ENCODE results near the gene PITPNB.

PITPNB gene

GRCh38 chr22:27853424-27853823, 65.6 kb downstream of the PITPNB start:
- DNase-seq: no peak

- DNase-seq: peak in 1 of 3 experiments; percentile 6
Measured at GRCh38 chr22:27851974-27852746, 66.9 kb downstream of the PITPNB start.

DNA sequence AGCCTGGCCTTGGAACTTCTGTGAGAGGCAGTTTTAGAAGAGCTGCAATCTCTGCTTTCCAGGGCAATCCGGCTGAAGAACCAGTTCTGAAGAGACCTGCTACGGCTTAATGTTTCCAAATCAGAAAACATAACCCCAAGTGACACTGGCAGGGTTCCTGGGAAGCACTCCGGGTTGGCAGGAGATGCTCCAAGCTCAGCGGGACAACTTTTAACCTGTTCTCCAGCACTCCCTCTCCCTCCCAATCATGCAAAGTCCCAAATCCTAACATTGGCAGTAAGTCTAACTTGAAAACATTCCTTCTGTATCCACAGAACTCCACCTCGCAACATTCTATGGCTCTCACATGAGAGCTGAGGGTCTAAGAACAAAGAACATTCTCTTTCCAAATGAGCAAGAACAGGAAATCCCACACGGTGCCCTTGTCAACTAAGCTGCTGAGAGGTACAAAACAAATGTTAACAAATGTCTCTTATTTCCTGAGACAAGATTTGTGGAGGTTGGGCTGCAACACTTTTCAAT, 69.0 kb downstream of the PITPNB start:
- no peak for DNase-seq

- no peak for DNase-seq
Measured at GRCh38 chr22:27848005-27848404, 71.1 kb downstream of the PITPNB start.

GRCh38 chr22:27846910-27847309, 72.1 kb downstream of the PITPNB start:
- peak in 1 of 3 experiments; percentile 2 for DNase-seq

DNA sequence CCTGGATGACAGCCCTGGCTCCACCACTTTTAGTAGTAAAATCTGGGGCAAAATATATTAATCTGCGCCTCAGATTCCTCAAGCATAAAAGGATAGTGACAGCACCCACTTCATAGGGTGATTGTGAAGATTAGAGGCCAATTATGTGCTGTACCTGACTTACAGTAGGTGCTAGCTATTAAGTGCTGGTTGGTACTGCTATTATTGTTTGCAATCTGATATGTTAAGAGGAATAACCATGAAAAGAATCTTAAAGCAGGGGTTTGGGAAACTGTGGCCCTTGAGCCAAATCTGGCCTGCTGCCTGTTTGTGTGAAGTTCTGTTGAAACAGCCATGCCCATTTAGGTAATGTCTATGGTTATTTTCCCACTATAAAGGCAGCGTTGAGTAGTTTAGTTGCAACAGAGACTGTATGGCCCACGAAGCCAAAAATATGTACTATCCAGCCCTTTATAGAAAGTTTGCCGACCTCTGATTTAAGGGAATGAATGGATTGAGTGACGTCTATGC, 72.8 kb downstream of the PITPNB start:
- DNase-seq: no peak

DNA sequence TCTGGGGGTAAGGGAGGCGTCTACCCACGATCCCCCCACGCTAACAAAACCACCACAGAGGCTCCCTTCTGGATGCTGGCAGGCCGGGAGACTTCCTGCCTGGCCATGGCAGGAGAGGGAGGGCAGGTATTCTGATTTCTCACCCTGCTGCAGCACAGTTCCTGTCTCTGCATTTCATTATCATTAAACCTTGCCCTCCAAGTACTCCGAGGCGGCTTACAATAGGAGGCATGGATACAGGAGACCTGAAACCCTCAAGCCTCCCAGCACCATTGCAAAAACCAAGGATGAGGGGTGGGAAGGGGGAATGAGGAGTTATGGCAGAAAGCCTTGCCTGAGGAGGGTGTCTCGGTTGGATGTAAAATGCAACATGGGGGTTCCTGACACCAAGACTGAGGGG, 73.4 kb downstream of the PITPNB start:
- no peak for DNase-seq

GRCh38 chr22:27844656-27845591, 74.1 kb downstream of the PITPNB start:
- no peak for DNase-seq

- no peak for DNase-seq
Measured at GRCh38 chr22:27844256-27844655, 74.8 kb downstream of the PITPNB start.

GRCh38 chr22:27843441-27843840, 75.6 kb downstream of the PITPNB start:
- no peak for DNase-seq

DNA sequence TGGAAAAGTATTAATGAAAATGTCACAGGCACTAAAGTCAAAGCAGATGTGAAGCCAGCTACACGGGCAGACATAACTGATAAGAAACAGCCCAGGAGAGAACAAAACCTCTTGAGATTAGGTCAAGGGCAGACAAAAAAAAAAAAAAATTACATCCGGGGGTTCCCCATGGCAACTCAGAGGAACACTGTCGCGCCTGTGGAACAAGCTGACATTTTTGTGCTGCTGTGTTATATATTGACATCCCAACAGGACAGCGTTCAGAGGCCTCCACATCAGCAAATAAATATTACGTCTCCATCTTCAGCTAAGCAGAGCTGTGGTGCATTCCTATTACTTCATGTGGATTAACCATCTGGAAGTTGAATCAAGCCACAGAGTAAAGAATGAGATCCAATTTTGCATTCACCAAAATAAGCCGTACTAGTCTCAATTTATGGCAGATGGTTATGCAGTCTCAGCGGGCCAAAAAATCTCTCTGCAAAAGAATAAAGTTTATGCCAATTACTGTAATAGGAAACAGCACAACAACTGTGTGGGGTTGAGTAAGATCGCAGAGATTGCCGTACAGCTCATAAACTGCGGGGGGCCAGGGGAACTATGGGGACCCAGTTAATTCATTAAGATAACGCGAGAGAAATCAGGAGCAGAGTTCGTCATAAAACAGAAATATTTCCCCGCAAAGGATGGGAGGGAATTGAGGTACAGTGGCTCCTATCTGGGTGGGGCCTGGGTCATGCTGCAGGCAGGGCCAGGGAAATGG, 76.2 kb downstream of the PITPNB start:
- DNase-seq: no peak

- DNase-seq: no peak
Measured at GRCh38 chr22:27842201-27842600, 76.9 kb downstream of the PITPNB start.

DNA sequence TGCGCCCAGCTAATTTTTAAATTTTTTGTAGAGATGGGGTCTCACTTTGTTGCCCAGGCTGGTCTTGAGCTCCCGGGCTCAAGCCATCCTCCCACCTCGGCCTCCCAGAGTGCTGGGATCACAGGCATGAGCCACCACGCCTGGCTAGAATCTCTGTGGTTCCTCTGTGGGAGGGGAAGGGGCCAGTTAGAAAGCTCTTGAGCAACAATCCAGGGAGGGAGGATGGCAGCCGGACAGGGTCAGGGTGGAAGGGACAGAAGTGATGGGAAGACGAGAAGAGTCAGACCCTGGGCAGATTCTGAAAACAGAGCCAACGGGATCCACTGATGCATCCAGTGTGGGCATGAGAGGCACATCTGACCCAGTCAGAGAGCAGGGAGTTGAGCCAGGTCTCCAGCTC, 78.6 kb downstream of the PITPNB start:
- DNase-seq: no peak

DNA sequence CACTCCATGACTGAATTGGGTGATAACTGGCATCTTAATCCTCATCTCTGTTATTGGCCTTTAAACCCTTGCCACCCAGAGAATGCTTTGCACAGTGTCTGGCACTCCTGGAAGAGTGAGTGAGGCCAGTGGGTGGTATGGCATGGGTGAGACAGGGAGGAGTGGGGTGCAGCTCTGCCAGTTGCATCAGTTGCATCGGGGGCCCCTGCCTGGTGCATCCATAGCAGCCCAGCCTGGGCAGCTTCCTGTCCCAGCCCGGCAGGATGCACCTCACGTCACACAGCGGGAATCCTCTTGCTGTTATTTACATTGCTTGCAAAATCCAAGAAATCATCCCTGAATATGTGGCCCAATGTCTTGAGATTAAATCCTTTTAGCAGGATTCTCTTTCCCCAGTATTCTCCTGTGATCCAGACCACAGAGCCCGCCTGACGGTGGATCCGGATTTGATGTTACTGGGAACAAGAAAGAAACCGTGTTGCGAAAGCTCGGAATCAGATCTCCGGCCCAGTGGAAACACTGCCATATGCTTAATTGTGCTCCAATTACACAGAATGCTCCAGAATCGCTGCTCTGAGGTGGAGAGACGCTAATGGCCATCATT, 79.9 kb downstream of the PITPNB start:
- DNase-seq: no peak

GRCh38 chr22:27836181-27836580, 82.9 kb downstream of the PITPNB start:
- no peak for DNase-seq

DNA sequence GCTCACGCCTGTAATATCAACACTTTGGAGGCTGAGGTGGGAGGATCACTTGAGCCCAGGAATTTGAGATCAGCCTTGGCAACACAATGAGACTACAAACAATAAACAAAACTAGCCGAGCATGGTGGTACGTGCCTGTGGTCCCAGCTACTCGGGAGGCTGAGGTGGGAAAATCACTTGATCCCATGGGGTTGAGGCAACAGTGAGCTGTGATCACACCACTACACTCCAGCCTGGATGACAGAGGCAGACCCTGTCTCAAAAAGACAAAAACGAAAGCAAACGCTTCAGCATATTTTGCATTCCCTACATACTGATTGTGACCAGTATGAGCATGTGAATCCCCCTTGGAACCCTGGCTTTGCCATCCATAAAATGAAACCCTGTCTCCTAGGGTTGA, 83.6 kb downstream of the PITPNB start:
- no peak for DNase-seq

DNA sequence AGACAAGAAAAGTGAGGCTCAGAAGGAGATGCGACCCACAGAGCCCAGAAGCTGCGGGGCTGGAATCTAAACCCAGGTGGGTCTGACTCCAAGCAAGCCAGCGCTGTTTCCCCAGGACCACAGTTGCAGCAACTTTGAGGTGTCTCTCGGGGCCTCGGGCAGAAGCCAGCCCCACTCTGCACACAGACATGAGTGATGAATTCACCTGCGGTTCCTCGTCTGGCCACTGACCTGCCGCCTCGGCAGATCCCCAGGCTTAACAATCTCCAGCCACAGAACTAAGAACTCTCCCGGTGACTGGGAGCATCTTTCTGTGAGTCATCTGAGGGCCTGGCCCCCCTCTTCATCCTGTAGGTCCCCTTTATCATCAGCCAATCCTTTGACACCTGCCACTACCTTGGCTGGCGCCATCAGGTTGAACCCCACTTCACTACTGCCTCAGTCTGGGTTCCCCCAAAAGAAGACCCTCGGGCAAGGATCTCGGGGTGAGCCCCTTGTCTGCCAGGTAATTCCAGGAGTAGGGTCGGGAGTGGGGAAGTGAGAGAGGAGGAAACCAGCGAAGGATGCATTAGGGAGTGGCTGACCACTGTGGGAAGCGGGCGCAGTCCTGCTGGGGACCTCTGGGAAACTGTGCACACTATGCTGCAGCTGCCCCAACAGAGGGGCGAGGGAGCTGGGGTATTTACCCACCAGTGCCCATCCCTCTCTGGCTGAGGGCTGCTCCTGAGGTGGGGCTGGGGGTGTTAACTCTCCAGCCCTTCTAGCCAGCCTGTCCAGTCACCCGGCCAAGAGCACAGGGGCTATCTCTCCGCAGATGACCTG, 84.5 kb downstream of the PITPNB start:
- no peak for DNase-seq

GRCh38 chr22:27833803-27834202, 85.3 kb downstream of the PITPNB start:
- DNase-seq: no peak

DNA sequence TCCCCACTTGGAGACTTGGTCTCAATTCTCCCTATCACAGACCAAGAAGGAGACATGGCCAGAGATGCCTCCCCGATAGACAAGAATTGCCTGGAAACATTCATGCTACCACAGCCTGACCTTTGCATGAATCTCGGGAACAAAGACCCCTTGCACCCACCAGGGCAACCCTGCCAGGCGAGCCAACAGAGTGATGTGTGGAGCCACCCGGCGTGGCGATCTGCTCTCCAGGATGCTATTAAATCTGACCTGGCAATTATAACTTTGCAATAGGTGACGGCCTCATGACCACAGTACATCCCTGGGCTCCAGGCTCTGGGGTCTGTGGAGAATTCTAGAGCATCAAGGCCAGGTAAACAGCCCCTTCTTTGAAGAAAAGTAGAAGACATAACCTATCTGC, 86.5 kb downstream of the PITPNB start:
- no peak for DNase-seq

- DNase-seq: no peak
Measured at GRCh38 chr22:27829620-27830019, 89.4 kb downstream of the PITPNB start.

All from NCI-H1417 (cell line).